SKM-1 treated with dmso at 0.1 percent for 144 hours (cell line): Measurements from ENCODE around the gene NDUFS1.
"Not testable (repeated sequence)": the region's sequence is repeated elsewhere in the genome, so short reads cannot be mapped to it uniquely, and the experiment has no call there.

Experiments
- DNase-seq: peaks from one replicate; lab custom pipeline; 2025; ENCODE audit not compliant: unreplicated experiment; lab: John Stamatoyannopoulos, UW

The NDUFS1 gene

DNA sequence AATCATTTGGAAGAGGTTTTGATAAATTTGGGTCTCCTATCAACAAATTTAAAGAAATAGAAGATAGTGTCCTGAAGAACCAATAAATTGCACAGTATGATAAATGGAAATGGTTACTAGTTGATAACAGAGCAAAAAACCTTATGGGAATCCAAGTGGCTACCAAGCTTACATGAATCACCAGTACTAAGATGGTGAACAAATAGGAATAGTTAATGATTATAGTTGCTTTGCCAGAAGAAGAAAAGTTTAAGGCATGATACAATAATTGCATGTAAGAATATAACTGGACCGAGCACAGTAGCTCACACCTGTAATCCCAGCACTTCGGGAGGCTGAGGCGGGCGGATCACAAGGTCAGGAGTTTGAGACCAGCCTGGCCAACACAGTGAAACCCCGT is 53.7 kb downstream of the NDUFS1 start:
- DNase-seq, result no peak

DNA sequence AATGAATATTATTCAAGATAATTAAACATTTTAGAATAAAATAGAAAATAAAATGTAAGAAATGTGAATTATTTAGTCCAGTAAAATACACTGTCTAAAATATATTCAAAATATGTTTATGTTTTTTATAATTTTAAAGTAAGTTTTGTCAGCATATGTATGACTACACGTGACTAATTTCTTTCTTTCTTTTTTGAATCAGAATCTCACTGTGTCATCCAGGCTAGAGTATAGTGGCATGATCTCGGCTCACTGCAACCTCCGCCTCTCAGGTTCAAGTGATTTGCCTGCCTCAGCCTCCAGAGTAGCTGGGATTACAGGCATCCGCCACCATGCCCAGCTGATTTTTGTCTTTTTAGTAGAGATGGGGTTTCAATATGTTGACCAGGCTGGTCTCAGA is 54.2 kb downstream of the NDUFS1 start:
- no peak for DNase-seq

DNA sequence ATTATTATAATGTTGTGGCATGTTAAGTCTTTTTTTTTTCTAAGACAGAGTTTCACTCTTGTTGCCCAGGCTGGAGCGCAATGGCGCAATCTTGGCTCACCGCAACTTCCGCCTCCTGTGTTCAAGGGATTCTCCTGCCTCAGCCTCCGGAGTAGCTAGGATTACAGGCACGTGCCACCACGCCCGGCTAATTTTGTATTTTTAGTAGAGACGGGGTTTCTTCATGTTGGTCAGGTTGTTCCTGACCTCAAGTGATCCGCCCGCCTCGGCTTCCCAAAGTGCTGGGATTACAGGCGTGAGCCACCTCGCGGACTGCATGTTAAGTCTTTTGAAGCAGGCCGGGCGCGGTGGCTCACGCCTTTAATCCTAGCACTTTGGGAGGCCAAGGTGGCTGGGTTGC is 60.4 kb downstream of the NDUFS1 start:
- DNase-seq, result peak; percentile 57

DNA sequence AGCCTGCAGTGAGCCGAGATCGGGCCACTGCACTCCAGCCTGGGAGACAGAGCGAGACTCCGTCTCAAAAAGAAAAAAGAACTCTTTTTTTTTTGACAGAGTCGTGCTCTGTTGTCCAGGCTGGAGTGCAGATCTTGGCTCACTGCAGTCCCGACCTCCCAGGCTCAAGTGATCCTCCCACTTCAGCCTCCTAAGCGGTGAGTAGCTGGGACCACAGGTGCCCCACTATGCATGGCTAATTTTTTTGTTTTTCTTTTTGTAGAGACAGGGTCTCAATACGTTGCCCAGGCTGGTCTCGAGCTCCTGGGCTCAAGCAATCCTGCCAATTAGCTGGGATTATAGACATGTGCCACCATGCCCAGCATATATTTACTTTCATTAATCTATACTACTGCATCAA is 60.8 kb downstream of the NDUFS1 start:
- DNase-seq, result peak; percentile 57

DNA sequence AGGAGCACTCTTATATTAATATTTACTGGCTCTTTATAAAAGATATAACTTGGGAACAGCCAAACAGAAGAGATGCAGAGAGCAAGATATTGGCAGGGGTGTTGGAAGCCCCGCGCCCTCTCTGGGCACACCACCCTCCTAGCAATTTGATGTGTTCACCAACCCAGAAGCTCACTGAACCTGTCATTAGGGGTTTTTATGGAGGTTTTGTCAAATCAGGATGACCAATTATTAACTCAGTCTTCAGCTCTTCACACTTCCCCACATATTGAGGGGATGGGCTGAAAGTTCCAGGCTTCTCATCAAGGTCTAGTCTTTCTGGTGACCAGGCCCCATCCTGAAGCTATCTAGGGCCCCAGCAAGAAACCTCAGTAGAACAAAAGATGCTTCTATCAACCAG is 62.4 kb downstream of the NDUFS1 start:
- DNase-seq, result no peak

DNA sequence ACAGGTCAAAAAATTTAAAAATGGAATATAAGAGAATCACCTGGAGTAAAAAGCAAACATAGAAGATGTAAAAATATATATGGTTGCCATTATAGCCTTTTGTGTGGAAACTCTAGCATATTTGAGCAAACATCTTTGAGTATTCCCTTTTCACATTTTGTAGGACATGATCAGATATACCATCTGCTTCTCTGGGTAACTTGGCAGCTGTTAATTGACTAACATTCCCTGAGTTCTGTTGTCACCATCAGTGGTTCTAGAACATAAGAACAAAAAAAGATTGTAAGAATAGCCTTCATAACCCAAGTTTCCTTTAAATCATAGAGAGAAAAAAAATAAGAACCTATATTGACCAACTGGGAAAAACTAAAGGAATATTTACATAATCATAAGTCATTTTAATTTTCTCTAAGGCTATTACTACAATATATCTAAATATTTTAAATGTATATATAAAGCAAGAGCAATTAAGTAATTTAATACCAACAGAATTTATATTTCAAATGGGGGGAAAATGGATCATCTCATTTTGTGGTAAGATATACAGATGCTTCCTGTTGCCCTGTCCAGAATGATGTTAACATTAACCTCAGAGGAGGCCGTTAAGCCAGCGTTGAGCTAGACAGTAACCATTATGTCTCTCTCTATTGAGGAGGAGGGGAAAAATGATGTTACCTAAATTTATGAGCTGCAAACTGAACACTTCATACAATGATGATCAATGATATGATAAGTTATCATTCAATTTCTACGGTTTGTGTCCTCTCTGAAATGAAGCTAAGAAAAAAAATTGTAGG is 63.5 kb downstream of the NDUFS1 start:
- peak; percentile 68 for DNase-seq

DNA sequence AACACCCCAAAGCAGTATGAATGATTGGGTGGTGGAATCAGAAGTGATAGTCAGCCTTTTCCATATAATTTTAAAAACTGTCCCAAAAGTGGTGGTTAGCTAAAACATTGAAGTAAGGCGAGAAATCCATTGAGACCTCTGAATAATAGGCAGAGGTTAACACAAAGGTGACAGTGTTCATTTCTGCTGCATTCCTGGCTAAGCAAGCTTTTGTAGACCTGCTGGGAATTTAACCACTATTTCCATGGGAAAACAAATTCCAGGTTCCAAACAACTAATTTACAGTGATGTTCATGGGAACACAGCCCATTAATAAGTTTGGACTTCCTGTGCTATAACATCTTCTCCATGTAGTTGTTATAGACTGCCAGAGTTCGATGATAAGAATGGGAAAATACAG is 66.9 kb downstream of the NDUFS1 start:
- DNase-seq, result no peak

DNA sequence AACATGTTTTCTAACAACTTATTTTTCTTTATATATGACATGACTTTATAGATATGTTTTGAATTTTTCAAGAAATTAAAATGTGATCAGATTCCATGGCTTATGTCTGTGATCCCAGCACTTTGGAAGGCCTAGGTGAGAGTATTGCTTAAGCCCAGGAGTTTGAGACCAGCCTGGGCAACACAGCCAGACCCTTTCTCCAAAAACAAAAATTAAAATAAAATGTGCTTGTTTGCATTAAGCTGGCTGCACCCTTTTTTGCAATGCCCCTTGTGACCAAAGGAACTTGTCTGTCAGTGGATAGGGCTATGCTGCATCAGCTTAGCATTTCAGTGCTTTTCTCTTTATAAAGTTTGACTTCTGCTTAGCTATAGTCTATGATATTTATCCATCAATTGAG is 71.0 kb downstream of the NDUFS1 start:
- no peak for DNase-seq

DNA sequence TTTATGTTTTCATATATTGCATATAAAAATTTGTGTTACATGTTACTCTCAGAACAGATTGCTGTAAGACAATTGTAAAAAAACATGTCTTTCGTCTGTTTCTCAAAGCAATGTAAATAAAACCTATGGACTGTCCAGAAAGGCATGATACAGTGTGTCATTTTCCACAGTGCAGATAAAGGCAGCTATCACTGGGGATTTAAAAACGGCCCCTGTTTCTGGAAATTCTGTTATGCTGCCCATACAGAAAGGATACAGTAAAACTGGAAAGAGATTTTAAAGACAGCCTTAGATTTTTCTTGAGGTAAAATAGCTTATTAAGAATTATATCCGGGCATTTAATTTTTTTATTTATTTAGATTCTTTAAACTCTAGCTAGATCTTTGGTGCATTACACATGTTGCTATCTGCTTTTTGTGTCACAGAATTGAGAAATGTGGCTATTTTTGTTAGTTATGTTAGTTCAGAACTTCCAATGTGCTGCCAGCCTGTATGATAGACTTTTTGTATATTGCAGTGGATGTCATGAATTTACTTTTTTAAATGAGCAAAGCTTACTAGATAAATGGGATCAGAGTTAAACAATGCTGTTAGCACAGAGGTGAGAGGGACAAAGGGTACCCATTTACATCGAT is 72.4 kb downstream of the NDUFS1 start:
- no peak for DNase-seq

DNA sequence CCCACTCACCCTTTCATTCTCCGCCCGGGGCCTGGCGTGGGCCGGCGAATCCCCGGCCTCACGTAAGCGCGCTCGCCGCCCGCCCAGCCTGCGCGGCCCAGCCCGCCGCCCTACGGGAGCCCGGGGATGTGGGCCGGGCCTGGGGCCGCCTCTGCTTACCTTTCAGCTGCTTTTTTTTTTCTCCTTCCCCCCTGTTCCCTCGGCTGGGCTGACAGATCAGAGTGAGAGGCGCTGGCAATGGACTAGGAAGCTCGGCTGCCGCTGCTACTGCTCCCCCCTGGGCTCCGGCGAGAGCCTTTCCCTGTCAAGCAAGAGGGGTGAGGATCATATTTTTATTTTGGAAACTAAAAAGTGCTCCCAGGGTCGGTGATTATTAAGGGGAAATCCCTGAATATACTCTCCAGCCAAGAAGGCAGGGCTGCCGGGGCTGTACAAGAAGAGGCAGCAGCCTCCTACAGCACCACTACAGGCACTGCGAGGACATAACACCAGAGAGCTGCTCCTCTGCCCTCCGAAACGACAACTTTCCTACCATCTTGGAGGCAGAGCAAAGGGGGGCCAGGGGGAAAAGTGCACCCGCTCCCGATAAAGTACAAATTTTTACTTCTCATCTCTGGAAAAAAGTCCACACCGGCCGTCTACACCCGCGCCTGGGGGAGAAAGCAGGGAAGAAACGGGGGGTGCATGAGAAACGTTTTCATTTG is 73.3 kb downstream of the NDUFS1 start, which contains the start of gene INO80D:
Gene INO80D, minus strand, starts transcription at position 433 of the 704 bp plus-strand sequence. CDS start 23,158 bp downstream, outside the sequence.
- DNase-seq, result peak; percentile 84

DNA sequence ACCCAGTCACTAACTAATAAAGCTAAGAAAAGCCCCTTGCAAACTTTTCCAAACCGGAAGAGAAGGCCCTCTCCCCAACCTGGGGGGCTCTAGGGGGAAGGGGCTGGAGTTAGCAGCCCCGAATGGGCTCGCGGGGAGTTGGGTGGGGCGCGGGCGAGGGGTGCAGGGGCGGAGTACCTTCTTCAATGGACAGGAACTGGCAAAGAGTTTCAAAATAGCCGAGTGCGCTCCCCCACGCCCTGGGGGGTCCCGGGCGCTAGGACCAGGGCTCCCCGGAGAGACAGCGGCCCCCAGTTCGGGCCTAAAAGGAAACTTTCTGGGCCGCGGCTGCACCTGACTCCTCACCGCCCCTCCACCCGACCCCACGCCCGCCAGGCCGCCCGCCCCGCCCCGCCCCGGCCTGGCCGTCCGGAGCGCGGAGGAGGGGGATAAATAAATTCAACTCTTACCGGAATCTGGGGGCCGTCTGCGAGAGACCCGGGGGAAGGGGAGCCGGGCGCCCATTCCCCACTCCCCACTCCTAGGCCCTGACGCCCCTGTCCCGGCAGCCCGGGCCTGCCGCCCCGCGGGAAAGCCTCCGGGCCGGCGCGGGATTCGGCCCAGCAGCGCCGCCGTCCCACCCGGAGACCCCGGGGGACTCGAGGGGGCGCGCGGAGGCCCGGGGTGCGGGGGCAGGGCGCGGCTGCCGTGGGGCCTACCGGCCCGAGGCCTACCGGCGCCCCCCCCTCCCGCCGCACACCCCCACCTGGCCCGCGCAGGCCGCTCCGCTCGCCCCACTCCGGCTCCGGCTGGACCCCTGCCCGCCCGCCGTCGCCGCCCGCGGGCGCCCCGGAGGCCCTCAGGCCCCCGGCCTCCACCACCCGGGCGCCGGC is 74.1 kb downstream of the NDUFS1 start:
- DNase-seq, result no peak

DNA sequence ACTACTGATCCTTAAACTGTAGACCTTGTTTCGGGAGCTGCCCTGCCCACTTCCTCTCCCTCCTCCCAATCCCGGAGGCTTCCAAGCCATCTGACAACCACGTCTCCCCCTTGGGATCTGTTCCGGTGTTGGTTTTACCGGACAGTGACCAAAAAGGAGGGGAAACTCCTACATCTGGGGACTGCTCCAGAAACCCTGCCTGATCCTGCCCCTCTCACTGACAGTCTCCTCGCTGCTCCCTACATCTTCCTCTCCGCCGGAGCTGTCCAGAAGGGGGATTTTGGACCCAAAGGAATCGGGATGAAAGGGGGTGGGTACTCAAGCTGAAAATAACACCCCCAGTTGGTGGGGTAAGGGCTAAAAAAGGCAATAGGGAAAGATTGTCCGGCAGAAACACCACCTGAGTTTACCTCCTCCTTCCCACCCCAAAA is 74.8 kb downstream of the NDUFS1 start:
- DNase-seq, result no peak

DNA sequence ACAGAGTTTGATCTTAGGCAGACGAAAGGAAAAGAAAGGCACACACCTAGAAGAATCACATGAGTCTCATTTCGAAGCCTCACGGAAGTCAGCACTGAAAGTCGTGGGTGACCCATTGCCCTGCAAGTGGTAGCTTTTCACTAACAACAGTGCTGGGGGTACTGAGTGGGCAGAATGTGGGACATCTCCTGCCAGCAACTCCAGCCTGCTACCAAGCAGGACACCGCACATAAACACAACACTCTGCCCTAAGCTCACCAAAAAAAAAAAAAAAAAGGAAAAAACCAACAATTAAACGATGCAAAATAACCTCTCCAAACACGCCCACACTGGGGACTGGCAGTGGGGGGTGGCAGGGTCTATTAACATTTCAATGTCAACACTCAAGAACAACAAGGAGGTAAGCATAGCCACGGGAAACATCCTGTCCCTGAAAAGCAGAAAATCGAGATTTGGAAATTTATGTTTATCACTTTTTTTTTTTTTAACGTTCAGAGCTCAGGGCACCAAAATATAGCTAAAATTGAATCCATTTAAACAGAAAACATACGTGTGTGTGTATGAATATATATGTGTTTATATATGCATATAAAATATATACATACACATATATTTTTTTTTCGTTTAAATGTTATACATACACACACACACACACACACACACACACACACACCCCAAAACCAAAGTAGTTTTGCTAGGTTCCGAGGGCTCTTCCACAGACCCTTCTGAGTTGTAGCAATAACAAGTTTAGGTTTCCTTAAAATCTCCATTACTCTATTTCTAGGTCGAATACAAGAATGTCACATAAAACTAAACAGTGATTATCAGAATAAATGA is 75.4 kb downstream of the NDUFS1 start:
- no peak for DNase-seq

DNA sequence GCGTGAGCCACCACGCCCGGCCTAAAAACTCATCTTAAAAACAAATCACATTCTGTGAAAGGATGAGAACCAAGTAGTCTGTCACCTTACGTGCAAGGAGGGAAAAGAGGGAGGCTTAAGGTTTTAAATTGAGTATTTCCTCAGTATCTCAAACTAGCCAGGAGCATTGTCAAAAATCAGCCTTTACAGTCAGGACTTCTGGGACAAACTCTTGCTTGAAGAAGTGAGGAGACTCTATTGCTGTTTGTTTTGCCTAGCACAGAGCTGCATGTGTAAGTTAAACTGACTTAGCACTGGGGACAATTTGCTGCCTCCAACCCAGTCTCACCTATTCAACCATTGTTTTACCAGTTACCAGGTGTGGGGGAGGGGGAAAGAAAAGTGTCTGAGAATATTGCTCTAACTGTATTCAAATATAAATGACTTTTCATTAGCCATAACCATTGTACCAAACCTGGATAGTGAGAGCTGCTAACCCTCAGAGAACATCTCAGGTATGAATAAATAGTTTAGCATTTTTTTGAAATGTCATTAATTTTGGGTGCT is 76.9 kb downstream of the NDUFS1 start:
- no peak for DNase-seq

DNA sequence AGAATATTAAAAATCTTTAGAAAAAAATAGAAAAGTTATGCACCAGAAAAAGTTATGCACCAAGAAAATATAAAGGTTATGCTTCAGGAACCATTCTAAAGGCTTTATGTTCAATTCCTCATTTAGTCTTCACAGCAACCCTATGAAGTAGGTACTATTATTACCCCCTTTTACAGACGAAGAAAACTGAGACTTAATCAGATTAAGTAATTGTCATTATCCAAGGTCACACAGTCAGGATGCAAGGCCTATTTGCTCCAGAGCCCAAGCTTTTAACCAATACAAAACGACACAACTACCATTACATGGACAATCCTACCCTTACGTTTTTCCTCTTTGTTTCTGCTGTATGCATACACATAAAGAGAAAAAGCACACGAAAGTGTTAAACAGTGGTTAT is 78.3 kb downstream of the NDUFS1 start:
- no peak for DNase-seq

DNA sequence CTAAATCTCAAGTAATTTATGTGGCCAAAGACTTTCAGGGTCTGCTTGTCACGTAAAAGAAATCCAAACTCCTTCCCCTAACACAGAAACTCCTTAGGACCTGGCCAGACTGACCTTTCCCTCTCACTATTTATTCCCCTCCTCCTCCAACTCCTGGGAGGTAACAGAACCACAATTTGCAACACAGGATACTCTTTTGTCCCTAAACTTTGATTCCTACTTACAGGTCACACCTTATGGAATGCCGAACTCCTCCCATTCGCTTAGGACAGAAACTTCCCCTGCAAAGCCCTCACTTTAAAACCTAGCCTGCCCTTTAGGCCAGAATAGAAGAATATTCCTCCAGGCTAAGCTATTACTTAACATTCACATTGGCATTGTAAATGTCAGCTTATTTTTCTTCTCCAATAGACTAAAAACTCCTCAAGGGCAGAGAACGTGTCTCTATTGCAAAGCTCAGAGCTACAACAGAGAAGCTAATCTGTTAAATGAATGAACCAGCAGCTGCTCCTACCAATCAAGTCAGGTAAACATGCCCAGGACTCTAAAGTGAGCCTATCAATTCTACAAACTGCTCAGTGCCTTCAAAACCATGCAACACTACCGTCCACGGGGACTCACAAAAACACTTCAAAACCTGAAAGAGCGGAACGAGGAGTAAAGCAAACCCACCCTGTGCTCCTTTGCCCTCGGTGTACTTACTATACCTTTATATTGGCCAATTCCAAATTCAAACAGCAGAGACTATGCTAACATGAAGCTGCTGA is 79.4 kb downstream of the NDUFS1 start:
- DNase-seq, result no peak

DNA sequence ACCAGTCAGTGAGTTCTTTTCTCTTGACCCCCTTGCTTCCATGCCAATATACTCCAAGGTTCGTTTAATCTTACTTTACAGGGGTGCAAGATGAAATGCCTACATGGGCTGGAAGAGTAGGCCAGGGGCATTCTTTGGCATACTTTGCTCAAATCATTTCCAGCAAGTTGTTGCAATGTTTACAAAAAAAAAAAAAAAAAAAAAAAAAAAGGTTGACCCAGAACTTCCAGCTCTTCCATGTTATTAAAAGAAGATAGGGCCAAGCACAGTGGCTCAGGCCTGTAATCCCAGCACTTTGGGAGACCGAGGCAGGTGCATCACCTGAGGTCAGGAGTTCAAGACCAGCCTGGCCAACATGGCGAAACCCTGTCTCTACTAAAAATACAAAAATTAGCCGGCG is 81.4 kb downstream of the NDUFS1 start:
- not testable (repeated sequence) for DNase-seq

DNA sequence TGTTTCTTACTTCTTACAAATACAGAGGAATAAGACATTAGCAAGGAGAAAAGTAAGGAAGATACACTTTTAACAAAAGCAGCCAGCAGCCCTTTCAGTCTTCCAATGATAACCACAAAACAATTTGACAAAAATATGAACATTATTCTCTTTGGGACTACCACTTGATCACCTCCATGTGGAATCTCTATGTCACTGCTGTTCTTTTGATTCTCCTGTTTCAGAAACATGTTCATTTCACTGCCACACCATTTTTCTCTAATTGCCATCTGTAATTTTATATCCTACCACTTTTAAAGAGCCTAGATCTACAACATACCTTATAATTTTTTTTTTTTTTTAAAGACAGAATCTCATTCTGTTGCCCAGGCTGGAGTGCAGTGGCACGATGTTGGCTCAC is 84.1 kb downstream of the NDUFS1 start:
- DNase-seq, result no peak

DNA sequence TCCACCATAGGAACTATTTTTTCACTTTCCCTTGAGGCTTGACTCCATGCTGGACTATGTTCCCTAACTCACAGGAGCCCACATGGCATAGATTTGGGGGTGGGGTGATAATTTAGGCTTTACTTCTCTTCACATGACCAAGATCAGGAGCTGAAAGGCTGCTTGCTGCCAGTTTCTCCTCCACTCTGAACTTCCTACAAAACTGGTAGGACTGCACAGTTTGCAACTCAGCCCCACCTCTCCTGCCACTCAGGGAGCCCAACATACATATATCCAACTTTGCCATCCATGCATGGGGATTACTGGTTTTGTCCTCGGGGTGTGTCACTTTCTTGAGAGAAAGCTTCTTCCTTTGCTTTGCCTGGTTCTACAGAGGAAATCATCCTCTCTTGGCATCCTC is 87.4 kb downstream of the NDUFS1 start:
- no peak for DNase-seq
